IMR-90 (cell line): ENCODE measurements around the gene ZNF729. TPM values are rescaled to one million over a fixed set of nuclear protein-coding genes. Genes with fewer than 3 reads are reported as not detected.

ENCODE experiments used
- ATAC-seq: fragments of 200-7000 bp; cut with Tn5 transposase; 2 replicates; pipeline ENCODE4 v1.9.1; 2020; ENCODE audit warnings: low read depth, mild to moderate bottlenecking, moderate library complexity
- BruUV-seq: library from RNA; stranded (reverse); fragments of 400-500 nt; replicated peaks from 2 replicates; lab custom pipeline; 2021; lab: Mats Ljungman, UMichigan
- CTCF ChIA-PET: fragments of 300-600 bp; formaldehyde crosslinking; extraction: SDS; loops from one replicate; lab custom pipeline; 2021; ENCODE audit warnings: antibody characterized with exemption; lab: Yijun Ruan, JAX
- POLR2A ChIA-PET: fragments of 300-600 bp; sonication (Branson Sonifier 250); formaldehyde crosslinking; loops from one replicate; lab custom pipeline; 2022; ENCODE audit warnings: antibody characterized with exemption; ENCODE audit not compliant: unreplicated experiment; lab: Charles Lee
- DNase-seq: peaks from one replicate; pipeline ENCODE4 v3.0.0; 2013
- H2AFZ ChIP-seq: replicated peaks from 2 replicates; pipeline ENCODE3; 2013; ENCODE audit warnings: low read length, mild to moderate bottlenecking; ENCODE audit not compliant: poor library complexity
- H2AK5ac ChIP-seq: 2 replicates; pipeline ENCODE4 v1.6.1; 2013; ENCODE audit warnings: low read depth, low read length, inconsistent platforms
- H2AK9ac ChIP-seq: replicated peaks from 2 replicates; pipeline ENCODE3; 2013; ENCODE audit warnings: mild to moderate bottlenecking, low read depth, low read length, moderate library complexity; ENCODE audit not compliant: poor library complexity
- H2BK120ac ChIP-seq: 2 replicates; pipeline ENCODE4 v1.6.1; 2013; ENCODE audit warnings: low read depth, low read length, inconsistent platforms
- H2BK15ac ChIP-seq: 3 replicates; pipeline ENCODE4 v1.6.1; 2013; ENCODE audit warnings: low read depth, low read length, inconsistent platforms
- H2BK20ac ChIP-seq: 2 replicates; pipeline ENCODE4 v1.6.1; 2013; ENCODE audit warnings: low read depth, mild to moderate bottlenecking, inconsistent platforms, low read length, moderate library complexity
- H2BK5ac ChIP-seq: 2 replicates; pipeline ENCODE4 v1.6.1; 2013; ENCODE audit warnings: mild to moderate bottlenecking, low read depth, low read length, inconsistent platforms; ENCODE audit not compliant: poor library complexity, severe bottlenecking
- H3K14ac ChIP-seq: replicated peaks from 2 replicates; pipeline ENCODE4 v1.6.1; 2013; ENCODE audit warnings: low read depth, low read length, inconsistent platforms
- H3K18ac ChIP-seq: 2 replicates; pipeline ENCODE4 v1.6.1; 2013; ENCODE audit warnings: low read depth, low read length, control low read depth
- H3K23ac ChIP-seq: 2 replicates; pipeline ENCODE4 v1.6.1; 2013; ENCODE audit warnings: low read depth, low read length, inconsistent platforms
- H3K27ac ChIP-seq: 2 replicates; pipeline ENCODE4 v1.5.1; 2013; ENCODE audit warnings: mild to moderate bottlenecking, control low read depth, low read length; ENCODE audit not compliant: insufficient read depth
- H3K27me3 ChIP-seq: 2 replicates; pipeline ENCODE4 v1.6.1; 2013; ENCODE audit warnings: low read length; ENCODE audit not compliant: control insufficient read depth, insufficient read depth
- H3K36me3 ChIP-seq: 2 replicates; pipeline ENCODE4 v1.6.1; 2013; ENCODE audit warnings: low read length, mixed read lengths; ENCODE audit not compliant: control insufficient read depth, insufficient read depth
- H3K4ac ChIP-seq: 2 replicates; pipeline ENCODE4 v1.6.1; 2013; ENCODE audit warnings: low read depth, low read length, inconsistent platforms
- H3K4me1 ChIP-seq: 2 replicates; pipeline ENCODE4 v1.6.1; 2013; ENCODE audit warnings: low read length, mixed read lengths; ENCODE audit not compliant: control insufficient read depth, insufficient read depth
- H3K4me2 ChIP-seq: 2 replicates; pipeline ENCODE4 v1.6.1; 2013; ENCODE audit warnings: low read depth, mild to moderate bottlenecking, control low read depth, low read length, moderate library complexity
- H3K4me3 ChIP-seq: 2 replicates; pipeline ENCODE4 v1.5.1; 2013; ENCODE audit warnings: low read depth, mild to moderate bottlenecking, control low read depth, low read length, moderate library complexity; ENCODE audit not compliant: insufficient read depth
- H3K56ac ChIP-seq: 2 replicates; pipeline ENCODE4 v1.6.1; 2013; ENCODE audit warnings: low read length, inconsistent platforms; ENCODE audit not compliant: insufficient read depth; ENCODE audit errors: extremely low read depth
- H3K79me1 ChIP-seq, 2 experiments: 2 replicates each; pipeline ENCODE4 v1.6.1; 2013; ENCODE audit warnings: low read length in 2 of 2, inconsistent platforms in 1 of 2, low read depth in 1 of 2
- H3K9ac ChIP-seq: 2 replicates; pipeline ENCODE4 v1.6.1; 2013; ENCODE audit warnings: low read depth, low read length, control low read depth
- H3K9me1 ChIP-seq: 2 replicates; pipeline ENCODE4 v1.6.1; 2013; ENCODE audit warnings: low read length, inconsistent platforms; ENCODE audit not compliant: insufficient read depth
- H3K9me3 ChIP-seq: 2 replicates; pipeline ENCODE4 v1.6.1; 2013; ENCODE audit warnings: low read length; ENCODE audit not compliant: control insufficient read depth, insufficient read depth
- H4K20me1 ChIP-seq: 2 replicates; pipeline ENCODE4 v1.6.1; 2013; ENCODE audit warnings: low read length, inconsistent platforms; ENCODE audit not compliant: insufficient read depth
- H4K5ac ChIP-seq: 2 replicates; pipeline ENCODE4 v1.6.1; 2013; ENCODE audit warnings: mild to moderate bottlenecking, low read depth, low read length, control low read depth
- H4K8ac ChIP-seq, 2 experiments: 2 replicates each; pipeline ENCODE4 v1.6.1; 2013; ENCODE audit warnings: low read depth in 2 of 2, low read length in 2 of 2, control low read depth in 1 of 2, inconsistent platforms in 1 of 2
- H4K91ac ChIP-seq: 2 replicates; pipeline ENCODE4 v1.6.1; 2013; ENCODE audit warnings: low read depth, low read length, inconsistent platforms; ENCODE audit not compliant: insufficient read depth
- BHLHE40 ChIP-seq: fragments of 150-350 bp; IDR thresholded peaks from 2 replicates; pipeline ENCODE4 v1.6.1; 2016; ENCODE audit warnings: mild to moderate bottlenecking, low read depth, low read length
- CEBPB ChIP-seq: IDR thresholded peaks from 2 replicates; pipeline ENCODE4 v1.6.1; 2012; ENCODE audit warnings: low read depth, low read length, improper control_type of control experiment
- CHD1 ChIP-seq: IDR thresholded peaks from 2 replicates; pipeline ENCODE4 v1.6.1; 2012; ENCODE audit warnings: low read depth, low read length, improper control_type of control experiment
- FOS ChIP-seq: fragments of 150-350 bp; IDR thresholded peaks from 2 replicates; pipeline ENCODE4 v1.6.1; 2016; ENCODE audit warnings: low read depth, low read length
- MAFK ChIP-seq: IDR thresholded peaks from 2 replicates; pipeline ENCODE4 v1.6.1; 2012; ENCODE audit warnings: low read depth, low read length, improper control_type of control experiment
- MAZ ChIP-seq: IDR thresholded peaks from 2 replicates; pipeline ENCODE4 v1.6.1; 2012; ENCODE audit warnings: low read depth, mild to moderate bottlenecking, low read length, improper control_type of control experiment, moderate library complexity, borderline replicate concordance
- MXI1 ChIP-seq: IDR thresholded peaks from 2 replicates; pipeline ENCODE4 v1.6.1; 2012; ENCODE audit warnings: low read depth, mild to moderate bottlenecking, low read length, moderate library complexity, borderline replicate concordance
- NFE2L2 ChIP-seq: fragments of 150-350 bp; IDR thresholded peaks from 2 replicates; pipeline ENCODE4 v1.6.1; 2016; ENCODE audit warnings: low read depth, mild to moderate bottlenecking, low read length
- POLR2A ChIP-seq: IDR thresholded peaks from 2 replicates; pipeline ENCODE4 v1.6.1; 2012; ENCODE audit warnings: mild to moderate bottlenecking, low read depth, low read length
- RAD21 ChIP-seq: IDR thresholded peaks from 2 replicates; pipeline ENCODE4 v1.6.1; 2012; ENCODE audit warnings: low read length, improper control_type of control experiment
- RCOR1 ChIP-seq: IDR thresholded peaks from 2 replicates; pipeline ENCODE4 v1.6.1; 2012; ENCODE audit warnings: mild to moderate bottlenecking, low read length, improper control_type of control experiment; ENCODE audit not compliant: insufficient replicate concordance
- RFX5 ChIP-seq: IDR thresholded peaks from 2 replicates; pipeline ENCODE4 v1.8.0; 2012; ENCODE audit warnings: low read depth, mild to moderate bottlenecking, low read length, moderate library complexity
- SMC3 ChIP-seq: fragments of 150-350 bp; IDR thresholded peaks from 2 replicates; pipeline ENCODE4 v1.6.1; 2016; ENCODE audit warnings: low read depth, mild to moderate bottlenecking, antibody characterized with exemption, low read length, moderate library complexity
- WGBS, 2 experiments: methylation state at CpG; one replicate each; pipeline versions ENCODE4 v1.1.5 to v1.1.7; 2013; ENCODE audit warnings: missing lambda C conversion rate in 2 of 2; ENCODE audit not compliant: insufficient read length in 1 of 2; ENCODE audit errors: extremely low coverage in 2 of 2; 5-methylcytosine and 5-hydroxymethylcytosine counted together
- dilution Hi-C: fragments of 300-500 bp; cut with HindIII; formaldehyde crosslinking; loops from one replicate; pipeline ENCODE4 v1.14.3; 2018; ENCODE audit warnings: low sequenced_read_pairs; ENCODE audit not compliant: unreplicated experiment
- in situ Hi-C: fragments of 300-500 bp; cut with MboI; formaldehyde crosslinking; loops from 3 replicates; pipeline ENCODE4 v1.14.3; 2019; ENCODE audit warnings: low sequenced_read_pairs, inconsistent platforms, mixed read lengths
- intact Hi-C: fragments of 100-400 bp; cut with micrococcal nuclease; formaldehyde crosslinking; loops from 2 replicates; pipeline ENCODE4 v1.10.0; 2022
- polyA plus RNA-seq, 3 experiments: library from polyadenylated mRNA; depleted of rRNA; stranded (reverse); fragments of >200 nt; gene quantifications; 2 replicates each; pipeline ENCODE4 v1.2.3, GENCODE V29; 2012; ENCODE audit warnings: low replicate concordance in 1 of 3
- total RNA-seq: library from RNA; depleted of rRNA; stranded (reverse); fragments of >200 nt; gene quantifications from 2 replicates; pipeline ENCODE4 v1.2.3, GENCODE V29; 2012
- TF ChIP-seq, protein P1 (sequence below): fragments of 150-350 bp; IDR thresholded peaks from 2 replicates; pipeline ENCODE4 v1.6.1; 2017; ENCODE audit warnings: mild to moderate bottlenecking, antibody characterized with exemption, low read length, low read depth
- TF ChIP-seq, protein P2 (sequence below): conservative IDR thresholded peaks from 2 replicates; pipeline ENCODE4 v1.5.1; 2012; ENCODE audit warnings: mild to moderate bottlenecking, low read depth, low read length, improper control_type of control experiment
- TF ChIP-seq, protein P3 (sequence below): fragments of 150-350 bp; IDR thresholded peaks from 2 replicates; pipeline ENCODE4 v1.6.1; 2016; ENCODE audit warnings: low read depth, mild to moderate bottlenecking, low read length, moderate library complexity, borderline replicate concordance

Gene ZNF729
- total and polyA plus RNA-seq, 2 of the 4 experiments (the other 2 are of a cell fraction), result not detected

DNA sequence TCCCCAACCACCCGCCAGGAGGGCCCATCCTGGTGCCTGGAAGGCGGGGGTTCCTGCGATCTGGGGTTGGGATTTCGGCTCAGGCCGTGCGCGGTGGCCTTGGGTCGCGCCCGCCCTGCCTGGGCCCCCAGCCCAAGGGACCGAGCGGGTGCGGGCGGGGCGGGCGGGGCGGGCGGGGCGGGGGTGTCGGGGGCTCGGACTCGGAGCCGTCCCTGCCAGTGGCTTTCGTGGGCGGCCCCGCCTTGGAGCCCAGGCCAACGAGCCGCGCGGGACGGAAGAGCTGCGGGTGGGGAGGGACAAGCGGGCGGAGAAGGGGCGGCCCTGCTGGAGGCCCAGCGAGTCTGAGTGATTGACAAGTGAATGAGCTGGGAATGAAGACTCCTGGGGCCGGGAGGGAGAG is 24.6 kb upstream of the ZNF729 start:
- in situ Hi-C loops, result no loop called here
- Histone ChIP-seq H2BK15ac (no peak overlapping the region), H4K91ac (no peak overlapping the region), H2BK120ac (no peak overlapping the region), H4K5ac (no peak overlapping the region), H3K79me1 (no peaks in the 10 kb centered on the region), H3K18ac (no peak overlapping the region), H3K23ac (no peak overlapping the region), H3K14ac (no peak overlapping the region), H2BK20ac (no peak overlapping the region), H2BK5ac (no peak overlapping the region), H3K4me3 (no peak overlapping the region), H3K56ac (no peak overlapping the region), H3K9me3 (peaks cover 36% of the 10 kb centered on the region), H3K9ac (no peak overlapping the region), H2AFZ (no peak overlapping the region), H2AK5ac (no peak overlapping the region), H2AK9ac (no peak overlapping the region), H3K9me1 (no peaks in the 10 kb centered on the region), H4K20me1 (no peaks in the 10 kb centered on the region; the same call in 1 of the 2 replicates), H3K36me3 (no peaks in the 10 kb centered on the region), H3K4ac (no peak overlapping the region), H3K27ac (no peak overlapping the region), H3K4me2 (no peak overlapping the region), H4K8ac (no peak overlapping the region), H3K27me3 (no peaks in the 10 kb centered on the region), H3K4me1 (no peaks in the 10 kb centered on the region)
- intact Hi-C loops, result no loop called here
- CTCF ChIA-PET, result no interaction called here
- POLR2A ChIA-PET, result no interaction called here
- BruUV-seq, result no TSS peak
- DNase-seq (no peak), ATAC-seq (no peak)
- WGBS, 2 experiments, result 15% methylated on average over 4 of the region's 37 CpGs; no CpG with 5 or more reads in 1 of the 2 experiments
- no peak for TF ChIP-seq CHD1
- TF ChIP-seq, protein P1, sequence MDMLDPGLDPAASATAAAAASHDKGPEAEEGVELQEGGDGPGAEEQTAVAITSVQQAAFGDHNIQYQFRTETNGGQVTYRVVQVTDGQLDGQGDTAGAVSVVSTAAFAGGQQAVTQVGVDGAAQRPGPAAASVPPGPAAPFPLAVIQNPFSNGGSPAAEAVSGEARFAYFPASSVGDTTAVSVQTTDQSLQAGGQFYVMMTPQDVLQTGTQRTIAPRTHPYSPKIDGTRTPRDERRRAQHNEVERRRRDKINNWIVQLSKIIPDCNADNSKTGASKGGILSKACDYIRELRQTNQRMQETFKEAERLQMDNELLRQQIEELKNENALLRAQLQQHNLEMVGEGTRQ, result no peak
- TF ChIP-seq BHLHE40, result no peak
- TF ChIP-seq RAD21, result no peak
- no peak for TF ChIP-seq MAZ
- no peak for TF ChIP-seq NFE2L2
- TF ChIP-seq RCOR1, result no peak
- TF ChIP-seq MXI1, result no peak
- no peak for TF ChIP-seq RFX5
- TF ChIP-seq, protein P2, sequence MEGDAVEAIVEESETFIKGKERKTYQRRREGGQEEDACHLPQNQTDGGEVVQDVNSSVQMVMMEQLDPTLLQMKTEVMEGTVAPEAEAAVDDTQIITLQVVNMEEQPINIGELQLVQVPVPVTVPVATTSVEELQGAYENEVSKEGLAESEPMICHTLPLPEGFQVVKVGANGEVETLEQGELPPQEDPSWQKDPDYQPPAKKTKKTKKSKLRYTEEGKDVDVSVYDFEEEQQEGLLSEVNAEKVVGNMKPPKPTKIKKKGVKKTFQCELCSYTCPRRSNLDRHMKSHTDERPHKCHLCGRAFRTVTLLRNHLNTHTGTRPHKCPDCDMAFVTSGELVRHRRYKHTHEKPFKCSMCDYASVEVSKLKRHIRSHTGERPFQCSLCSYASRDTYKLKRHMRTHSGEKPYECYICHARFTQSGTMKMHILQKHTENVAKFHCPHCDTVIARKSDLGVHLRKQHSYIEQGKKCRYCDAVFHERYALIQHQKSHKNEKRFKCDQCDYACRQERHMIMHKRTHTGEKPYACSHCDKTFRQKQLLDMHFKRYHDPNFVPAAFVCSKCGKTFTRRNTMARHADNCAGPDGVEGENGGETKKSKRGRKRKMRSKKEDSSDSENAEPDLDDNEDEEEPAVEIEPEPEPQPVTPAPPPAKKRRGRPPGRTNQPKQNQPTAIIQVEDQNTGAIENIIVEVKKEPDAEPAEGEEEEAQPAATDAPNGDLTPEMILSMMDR, result no peak
- TF ChIP-seq SMC3, result no peak
- no peak for TF ChIP-seq POLR2A
- TF ChIP-seq CEBPB, result no peak
- TF ChIP-seq, protein P3, sequence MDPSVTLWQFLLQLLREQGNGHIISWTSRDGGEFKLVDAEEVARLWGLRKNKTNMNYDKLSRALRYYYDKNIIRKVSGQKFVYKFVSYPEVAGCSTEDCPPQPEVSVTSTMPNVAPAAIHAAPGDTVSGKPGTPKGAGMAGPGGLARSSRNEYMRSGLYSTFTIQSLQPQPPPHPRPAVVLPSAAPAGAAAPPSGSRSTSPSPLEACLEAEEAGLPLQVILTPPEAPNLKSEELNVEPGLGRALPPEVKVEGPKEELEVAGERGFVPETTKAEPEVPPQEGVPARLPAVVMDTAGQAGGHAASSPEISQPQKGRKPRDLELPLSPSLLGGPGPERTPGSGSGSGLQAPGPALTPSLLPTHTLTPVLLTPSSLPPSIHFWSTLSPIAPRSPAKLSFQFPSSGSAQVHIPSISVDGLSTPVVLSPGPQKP, result no peak
- TF ChIP-seq MAFK, result no peak
- no peak for TF ChIP-seq FOS
- dilution Hi-C loops, result no loop called here
